ENCODE measurements around the gene NEGR1. TPM values are rescaled to one million over a fixed set of nuclear protein-coding genes. Genes with fewer than 3 reads are reported as not detected.

Gene NEGR1
- total RNA-seq, 1 experiment from 2014 or later: 2.9 TPM

DNA sequence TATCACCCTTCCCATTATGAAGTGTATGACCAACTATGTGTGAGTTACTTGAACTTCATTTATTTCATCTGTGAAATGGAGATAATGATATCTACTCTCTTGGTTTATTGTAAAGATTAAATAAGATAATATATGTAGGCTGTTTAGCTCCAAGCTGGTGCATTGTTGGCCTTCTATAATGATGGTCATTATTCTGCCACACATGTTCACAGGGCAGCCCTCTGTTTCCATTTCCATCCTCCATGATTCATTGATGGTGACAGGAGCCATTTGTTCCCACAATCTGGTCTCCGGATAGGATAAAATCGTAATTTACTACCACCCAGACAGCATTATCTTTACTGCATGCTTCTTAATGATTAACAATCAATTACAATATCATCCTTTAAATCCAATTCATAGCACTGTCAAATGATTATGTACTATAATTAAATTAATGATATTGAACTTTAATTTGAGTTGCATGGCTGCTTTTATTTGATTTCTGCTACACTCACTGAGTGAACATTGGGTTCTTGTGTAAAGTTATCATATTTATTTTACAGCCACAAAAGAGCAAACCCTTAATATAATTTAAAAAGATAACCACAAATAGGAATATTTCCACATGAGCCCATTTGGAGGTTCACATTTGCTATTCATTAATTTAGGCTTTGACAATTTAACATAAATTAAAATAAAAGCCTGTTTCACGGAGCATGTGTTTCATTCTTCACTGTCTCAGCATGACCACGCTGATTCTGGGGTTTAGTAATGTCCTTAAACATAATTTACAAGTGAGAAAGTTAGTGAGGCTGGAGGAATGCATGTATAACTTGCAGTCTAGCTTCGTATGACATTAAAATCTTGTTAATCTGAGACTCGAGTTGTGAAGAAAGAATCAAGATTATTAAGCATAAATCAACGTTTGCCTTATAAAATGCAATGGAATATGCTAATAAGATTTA is 605.1 kb downstream of the NEGR1 start:
- Mint-ChIP-seq H3K27ac (no peak overlapping the region), H3K4me1 (no peaks in the 10 kb centered on the region), H3K4me3 (no peak overlapping the region), H3K9me3 (peaks cover 3% of the 10 kb centered on the region), H3K27me3 (ENCODE audit: low read depth) (no peaks in the 10 kb centered on the region), H3K36me3 (no peaks in the 10 kb centered on the region)
- ATAC-seq (no peak), DNase-seq (ENCODE audit: low spot score) (no peak)
- no peak for TF ChIP-seq RELA (CRISPR knock-in tag; IDR thresholded peaks at IDR 0.05; ENCODE audit: borderline replicate concordance)
- TF ChIP-seq, protein P1, sequence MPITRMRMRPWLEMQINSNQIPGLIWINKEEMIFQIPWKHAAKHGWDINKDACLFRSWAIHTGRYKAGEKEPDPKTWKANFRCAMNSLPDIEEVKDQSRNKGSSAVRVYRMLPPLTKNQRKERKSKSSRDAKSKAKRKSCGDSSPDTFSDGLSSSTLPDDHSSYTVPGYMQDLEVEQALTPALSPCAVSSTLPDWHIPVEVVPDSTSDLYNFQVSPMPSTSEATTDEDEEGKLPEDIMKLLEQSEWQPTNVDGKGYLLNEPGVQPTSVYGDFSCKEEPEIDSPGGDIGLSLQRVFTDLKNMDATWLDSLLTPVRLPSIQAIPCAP (CRISPR knock-in tag; IDR thresholded peaks at IDR 0.05): no peak
- TF ChIP-seq IRF2 (CRISPR knock-in tag; IDR thresholded peaks at IDR 0.05; ENCODE audit: borderline replicate concordance, low read depth): no peak
- TF ChIP-seq, protein P2, sequence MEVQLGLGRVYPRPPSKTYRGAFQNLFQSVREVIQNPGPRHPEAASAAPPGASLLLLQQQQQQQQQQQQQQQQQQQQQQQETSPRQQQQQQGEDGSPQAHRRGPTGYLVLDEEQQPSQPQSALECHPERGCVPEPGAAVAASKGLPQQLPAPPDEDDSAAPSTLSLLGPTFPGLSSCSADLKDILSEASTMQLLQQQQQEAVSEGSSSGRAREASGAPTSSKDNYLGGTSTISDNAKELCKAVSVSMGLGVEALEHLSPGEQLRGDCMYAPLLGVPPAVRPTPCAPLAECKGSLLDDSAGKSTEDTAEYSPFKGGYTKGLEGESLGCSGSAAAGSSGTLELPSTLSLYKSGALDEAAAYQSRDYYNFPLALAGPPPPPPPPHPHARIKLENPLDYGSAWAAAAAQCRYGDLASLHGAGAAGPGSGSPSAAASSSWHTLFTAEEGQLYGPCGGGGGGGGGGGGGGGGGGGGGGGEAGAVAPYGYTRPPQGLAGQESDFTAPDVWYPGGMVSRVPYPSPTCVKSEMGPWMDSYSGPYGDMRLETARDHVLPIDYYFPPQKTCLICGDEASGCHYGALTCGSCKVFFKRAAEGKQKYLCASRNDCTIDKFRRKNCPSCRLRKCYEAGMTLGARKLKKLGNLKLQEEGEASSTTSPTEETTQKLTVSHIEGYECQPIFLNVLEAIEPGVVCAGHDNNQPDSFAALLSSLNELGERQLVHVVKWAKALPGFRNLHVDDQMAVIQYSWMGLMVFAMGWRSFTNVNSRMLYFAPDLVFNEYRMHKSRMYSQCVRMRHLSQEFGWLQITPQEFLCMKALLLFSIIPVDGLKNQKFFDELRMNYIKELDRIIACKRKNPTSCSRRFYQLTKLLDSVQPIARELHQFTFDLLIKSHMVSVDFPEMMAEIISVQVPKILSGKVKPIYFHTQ (CRISPR knock-in tag; IDR thresholded peaks at IDR 0.05): no peak
- TF ChIP-seq, protein P3, sequence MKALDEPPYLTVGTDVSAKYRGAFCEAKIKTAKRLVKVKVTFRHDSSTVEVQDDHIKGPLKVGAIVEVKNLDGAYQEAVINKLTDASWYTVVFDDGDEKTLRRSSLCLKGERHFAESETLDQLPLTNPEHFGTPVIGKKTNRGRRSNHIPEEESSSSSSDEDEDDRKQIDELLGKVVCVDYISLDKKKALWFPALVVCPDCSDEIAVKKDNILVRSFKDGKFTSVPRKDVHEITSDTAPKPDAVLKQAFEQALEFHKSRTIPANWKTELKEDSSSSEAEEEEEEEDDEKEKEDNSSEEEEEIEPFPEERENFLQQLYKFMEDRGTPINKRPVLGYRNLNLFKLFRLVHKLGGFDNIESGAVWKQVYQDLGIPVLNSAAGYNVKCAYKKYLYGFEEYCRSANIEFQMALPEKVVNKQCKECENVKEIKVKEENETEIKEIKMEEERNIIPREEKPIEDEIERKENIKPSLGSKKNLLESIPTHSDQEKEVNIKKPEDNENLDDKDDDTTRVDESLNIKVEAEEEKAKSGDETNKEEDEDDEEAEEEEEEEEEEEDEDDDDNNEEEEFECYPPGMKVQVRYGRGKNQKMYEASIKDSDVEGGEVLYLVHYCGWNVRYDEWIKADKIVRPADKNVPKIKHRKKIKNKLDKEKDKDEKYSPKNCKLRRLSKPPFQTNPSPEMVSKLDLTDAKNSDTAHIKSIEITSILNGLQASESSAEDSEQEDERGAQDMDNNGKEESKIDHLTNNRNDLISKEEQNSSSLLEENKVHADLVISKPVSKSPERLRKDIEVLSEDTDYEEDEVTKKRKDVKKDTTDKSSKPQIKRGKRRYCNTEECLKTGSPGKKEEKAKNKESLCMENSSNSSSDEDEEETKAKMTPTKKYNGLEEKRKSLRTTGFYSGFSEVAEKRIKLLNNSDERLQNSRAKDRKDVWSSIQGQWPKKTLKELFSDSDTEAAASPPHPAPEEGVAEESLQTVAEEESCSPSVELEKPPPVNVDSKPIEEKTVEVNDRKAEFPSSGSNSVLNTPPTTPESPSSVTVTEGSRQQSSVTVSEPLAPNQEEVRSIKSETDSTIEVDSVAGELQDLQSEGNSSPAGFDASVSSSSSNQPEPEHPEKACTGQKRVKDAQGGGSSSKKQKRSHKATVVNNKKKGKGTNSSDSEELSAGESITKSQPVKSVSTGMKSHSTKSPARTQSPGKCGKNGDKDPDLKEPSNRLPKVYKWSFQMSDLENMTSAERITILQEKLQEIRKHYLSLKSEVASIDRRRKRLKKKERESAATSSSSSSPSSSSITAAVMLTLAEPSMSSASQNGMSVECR (CRISPR knock-in tag; IDR thresholded peaks at IDR 0.05; ENCODE audit: borderline replicate concordance): no peak
- no peak for TF ChIP-seq ZNF219 (CRISPR knock-in tag; IDR thresholded peaks at IDR 0.05; ENCODE audit: borderline replicate concordance)
- no peak for TF ChIP-seq NR2C2 (CRISPR knock-in tag; IDR thresholded peaks at IDR 0.05)
- TF ChIP-seq ZNF416 (CRISPR knock-in tag; IDR thresholded peaks at IDR 0.05): no peak
- no peak for TF ChIP-seq JUN (CRISPR knock-in tag; IDR thresholded peaks at IDR 0.05)
- no peak for TF ChIP-seq KAT7 (CRISPR knock-in tag; IDR thresholded peaks at IDR 0.05; ENCODE audit: borderline replicate concordance)
- TF ChIP-seq, protein P4, sequence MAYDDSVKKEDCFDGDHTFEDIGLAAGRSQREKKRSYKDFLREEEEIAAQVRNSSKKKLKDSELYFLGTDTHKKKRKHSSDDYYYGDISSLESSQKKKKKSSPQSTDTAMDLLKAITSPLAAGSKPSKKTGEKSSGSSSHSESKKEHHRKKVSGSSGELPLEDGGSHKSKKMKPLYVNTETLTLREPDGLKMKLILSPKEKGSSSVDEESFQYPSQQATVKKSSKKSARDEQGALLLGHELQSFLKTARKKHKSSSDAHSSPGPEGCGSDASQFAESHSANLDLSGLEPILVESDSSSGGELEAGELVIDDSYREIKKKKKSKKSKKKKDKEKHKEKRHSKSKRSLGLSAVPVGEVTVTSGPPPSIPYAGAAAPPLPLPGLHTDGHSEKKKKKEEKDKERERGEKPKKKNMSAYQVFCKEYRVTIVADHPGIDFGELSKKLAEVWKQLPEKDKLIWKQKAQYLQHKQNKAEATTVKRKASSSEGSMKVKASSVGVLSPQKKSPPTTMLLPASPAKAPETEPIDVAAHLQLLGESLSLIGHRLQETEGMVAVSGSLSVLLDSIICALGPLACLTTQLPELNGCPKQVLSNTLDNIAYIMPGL (CRISPR knock-in tag; IDR thresholded peaks at IDR 0.05): no peak
- TF ChIP-seq, protein P5, sequence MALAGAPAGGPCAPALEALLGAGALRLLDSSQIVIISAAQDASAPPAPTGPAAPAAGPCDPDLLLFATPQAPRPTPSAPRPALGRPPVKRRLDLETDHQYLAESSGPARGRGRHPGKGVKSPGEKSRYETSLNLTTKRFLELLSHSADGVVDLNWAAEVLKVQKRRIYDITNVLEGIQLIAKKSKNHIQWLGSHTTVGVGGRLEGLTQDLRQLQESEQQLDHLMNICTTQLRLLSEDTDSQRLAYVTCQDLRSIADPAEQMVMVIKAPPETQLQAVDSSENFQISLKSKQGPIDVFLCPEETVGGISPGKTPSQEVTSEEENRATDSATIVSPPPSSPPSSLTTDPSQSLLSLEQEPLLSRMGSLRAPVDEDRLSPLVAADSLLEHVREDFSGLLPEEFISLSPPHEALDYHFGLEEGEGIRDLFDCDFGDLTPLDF (CRISPR knock-in tag; IDR thresholded peaks at IDR 0.05): no peak
- TF ChIP-seq NFE2L1 (CRISPR knock-in tag; IDR thresholded peaks at IDR 0.05): no peak
- TF ChIP-seq GTF2I (CRISPR knock-in tag; conservative IDR thresholded peaks at IDR 0.05): no peak
- TF ChIP-seq MYBL2 (CRISPR knock-in tag; IDR thresholded peaks at IDR 0.05): no peak
- TF ChIP-seq TCF7 (CRISPR knock-in tag; IDR thresholded peaks at IDR 0.05; ENCODE audit: low read depth): no peak
- TF ChIP-seq ZNF423 (CRISPR knock-in tag; IDR thresholded peaks at IDR 0.05): no peak
- ChIA-PET POLR2A (no interaction called here), CTCF (no interaction called here)
